ENCODE measurements around the gene ADAMTSL5.
"Not testable (repeated sequence)": the region's sequence is repeated elsewhere in the genome, so short reads cannot be mapped to it uniquely, and the experiment has no call there.

The ADAMTSL5 gene

GRCh38 chr19:1551068-1552040, 38.5 kb upstream of the ADAMTSL5 start:
- Histone ChIP-seq H3K27ac (ENCODE audit: poor library complexity, severe bottlenecking) (no peak overlapping the region), H3K9me3 (ENCODE audit: severe bottlenecking) (no peaks in the 10 kb centered on the region), H3K27me3 (ENCODE audit: insufficient read depth, poor library complexity, severe bottlenecking) (no peaks in the 10 kb centered on the region), H3K4me1 (ENCODE audit: insufficient read depth, poor library complexity, severe bottlenecking) (no peaks in the 10 kb centered on the region), H3K36me3 (ENCODE audit: low read depth) (no peaks in the 10 kb centered on the region), H3K4me3 (ENCODE audit: severe bottlenecking) (no peak overlapping the region)
- DNase-seq (ENCODE audit: low spot score): no peak
- no peak for ATAC-seq (ENCODE audit: low read depth)
- TF ChIP-seq CTCF (IDR thresholded peaks at IDR 0.05; ENCODE audit: poor library complexity, severe bottlenecking): no peak

- peaks cover 3% of the 10 kb centered on the region for H3K27me3 ChIP-seq (ENCODE audit: insufficient read depth, poor library complexity, severe bottlenecking)
- H3K36me3 ChIP-seq (ENCODE audit: low read depth): no peaks in the 10 kb centered on the region
- ATAC-seq (ENCODE audit: low read depth) (no peak), DNase-seq (ENCODE audit: low spot score) (no peak)
- H3K4me3 ChIP-seq (ENCODE audit: severe bottlenecking): no peak overlapping the region
- no peak for TF ChIP-seq CTCF (IDR thresholded peaks at IDR 0.05; ENCODE audit: poor library complexity, severe bottlenecking)
- no peak overlapping the region for H3K27ac ChIP-seq (ENCODE audit: poor library complexity, severe bottlenecking)
- no peaks in the 10 kb centered on the region for H3K9me3 ChIP-seq (ENCODE audit: severe bottlenecking)
- H3K4me1 ChIP-seq (ENCODE audit: insufficient read depth, poor library complexity, severe bottlenecking): no peaks in the 10 kb centered on the region
Observed at GRCh38 chr19:1549332-1549945, 36.6 kb upstream of the ADAMTSL5 start.

- Histone ChIP-seq H3K4me1 (ENCODE audit: insufficient read depth, poor library complexity, severe bottlenecking) (no peaks in the 10 kb centered on the region), H3K9me3 (ENCODE audit: severe bottlenecking) (no peaks in the 10 kb centered on the region), H3K4me3 (ENCODE audit: severe bottlenecking) (no peak overlapping the region), H3K27ac (ENCODE audit: poor library complexity, severe bottlenecking) (no peak overlapping the region), H3K36me3 (ENCODE audit: low read depth) (no peaks in the 10 kb centered on the region), H3K27me3 (ENCODE audit: insufficient read depth, poor library complexity, severe bottlenecking) (no peaks in the 10 kb centered on the region)
- TF ChIP-seq CTCF (IDR thresholded peaks at IDR 0.05; ENCODE audit: poor library complexity, severe bottlenecking): no peak
- no peak for ATAC-seq (ENCODE audit: low read depth)
- DNase-seq (ENCODE audit: low spot score): no peak
Observed at GRCh38 chr19:1540365-1540925, 27.6 kb upstream of the ADAMTSL5 start.

GRCh38 chr19:1539749-1540148, 26.9 kb upstream of the ADAMTSL5 start:
- H3K4me3 ChIP-seq (ENCODE audit: severe bottlenecking); DNase-seq (ENCODE audit: low spot score); ATAC-seq (ENCODE audit: low read depth); H3K9me3 ChIP-seq (ENCODE audit: severe bottlenecking); H3K4me1 ChIP-seq (ENCODE audit: insufficient read depth, poor library complexity, severe bottlenecking); H3K27me3 ChIP-seq (ENCODE audit: insufficient read depth, poor library complexity, severe bottlenecking); H3K36me3 ChIP-seq (ENCODE audit: low read depth); H3K27ac ChIP-seq (ENCODE audit: poor library complexity, severe bottlenecking): not testable (repeated sequence)

- ATAC-seq (ENCODE audit: low read depth) (no peak), DNase-seq (ENCODE audit: low spot score) (no peak)
- Histone ChIP-seq H3K4me3 (ENCODE audit: severe bottlenecking) (no peak overlapping the region), H3K36me3 (ENCODE audit: low read depth) (no peaks in the 10 kb centered on the region), H3K9me3 (ENCODE audit: severe bottlenecking) (no peaks in the 10 kb centered on the region), H3K27ac (ENCODE audit: poor library complexity, severe bottlenecking) (no peak overlapping the region), H3K27me3 (ENCODE audit: insufficient read depth, poor library complexity, severe bottlenecking) (no peaks in the 10 kb centered on the region), H3K4me1 (ENCODE audit: insufficient read depth, poor library complexity, severe bottlenecking) (no peaks in the 10 kb centered on the region)
- TF ChIP-seq CTCF (IDR thresholded peaks at IDR 0.05; ENCODE audit: poor library complexity, severe bottlenecking): no peak
Observed at GRCh38 chr19:1538978-1539377, 26.2 kb upstream of the ADAMTSL5 start.

- not testable (repeated sequence) for H3K4me1 ChIP-seq (ENCODE audit: insufficient read depth, poor library complexity, severe bottlenecking); H3K4me3 ChIP-seq (ENCODE audit: severe bottlenecking); ATAC-seq (ENCODE audit: low read depth); H3K36me3 ChIP-seq (ENCODE audit: low read depth); DNase-seq (ENCODE audit: low spot score); H3K9me3 ChIP-seq (ENCODE audit: severe bottlenecking); H3K27me3 ChIP-seq (ENCODE audit: insufficient read depth, poor library complexity, severe bottlenecking); H3K27ac ChIP-seq (ENCODE audit: poor library complexity, severe bottlenecking)
Observed at GRCh38 chr19:1535699-1536098, 22.9 kb upstream of the ADAMTSL5 start.

Measured in RWPE2 (cell line).